ENCODE data around the gene PNPT1.
"Not testable (repeated sequence)": the region's sequence is repeated elsewhere in the genome, so short reads cannot be mapped to it uniquely, and the experiment has no call there.

PNPT1 gene

DNA sequence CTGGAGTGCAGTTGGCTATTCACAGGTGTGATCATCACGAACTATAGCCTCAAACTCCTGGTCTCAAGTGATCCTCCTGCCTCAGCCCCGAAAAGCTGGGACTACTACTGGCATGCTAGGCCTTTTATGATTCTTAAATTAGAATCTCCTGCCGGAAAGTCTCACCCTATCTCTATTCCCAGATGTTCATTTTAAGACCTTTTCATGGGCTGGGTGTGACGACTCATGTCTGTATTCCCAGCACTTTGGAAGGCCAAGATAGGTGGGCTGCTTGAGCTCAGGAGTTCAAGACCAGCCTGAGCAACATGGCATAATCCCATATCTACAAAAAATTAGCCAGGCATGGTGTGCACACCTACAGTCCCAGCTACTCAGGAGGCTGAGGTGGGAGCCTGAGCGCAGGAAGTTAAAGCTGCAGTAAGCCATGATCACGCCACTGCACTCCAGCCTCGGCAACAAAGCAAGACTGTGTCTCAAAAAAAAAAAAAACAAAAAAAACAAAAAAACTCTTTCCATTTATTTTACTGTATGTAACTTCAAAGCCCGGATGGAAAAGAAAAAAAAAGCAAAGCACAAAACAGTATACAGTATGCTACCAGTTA, 84.3 kb downstream of the PNPT1 start:
- no peak overlapping the region for H3K4me3 ChIP-seq (ENCODE audit: low read length)
- DNase-seq (ENCODE audit: low read depth, low spot score), result no peak

DNA sequence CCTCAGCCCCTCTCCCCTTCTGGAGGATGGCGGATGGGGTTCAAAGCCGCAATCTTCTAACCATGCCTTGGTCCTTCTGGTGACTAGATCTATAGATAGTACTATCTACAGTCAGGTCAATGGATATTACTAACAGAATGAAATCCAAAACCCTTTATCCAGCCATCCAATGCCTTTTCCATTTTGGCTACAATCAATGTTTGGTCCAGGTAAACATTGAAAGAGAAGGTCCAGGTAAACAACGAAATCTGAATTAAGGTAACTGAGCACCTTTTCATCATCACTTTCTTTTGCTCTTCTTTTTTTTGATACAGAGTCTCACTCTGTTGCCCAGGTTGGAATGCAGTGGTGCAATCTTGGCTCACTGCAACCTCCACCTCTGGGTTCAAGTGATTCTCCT, 85.9 kb downstream of the PNPT1 start:
- DNase-seq (ENCODE audit: low read depth, low spot score), result no peak
- H3K4me3 ChIP-seq (ENCODE audit: low read length), result no peak overlapping the region

DNA sequence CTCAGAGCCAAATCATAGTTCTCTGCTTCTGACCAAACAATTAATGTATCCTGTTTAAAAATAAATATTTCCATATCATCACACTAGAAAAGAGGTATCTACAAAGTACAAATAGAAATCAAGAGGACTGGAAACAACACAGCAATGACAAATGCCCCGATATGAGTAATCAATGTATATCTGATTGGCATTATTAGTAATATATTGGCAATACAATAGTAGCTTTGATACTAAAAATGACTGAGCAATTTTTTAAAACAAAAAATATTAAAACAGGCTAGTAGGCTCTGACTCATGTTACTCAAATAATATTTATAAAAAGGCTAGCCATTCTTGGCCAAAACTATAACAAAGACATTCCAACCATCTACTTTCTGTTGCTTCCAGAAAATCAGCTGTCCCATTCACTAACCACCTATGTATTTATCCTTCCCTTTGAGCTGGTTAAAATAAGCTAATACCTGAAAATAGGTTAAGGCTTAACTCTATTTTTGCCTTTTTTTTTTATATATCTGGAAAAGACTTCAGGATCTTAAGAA, 89.5 kb downstream of the PNPT1 start:
- no peak for DNase-seq (ENCODE audit: low read depth, low spot score)
- no peak overlapping the region for H3K4me3 ChIP-seq (ENCODE audit: low read length)

DNA sequence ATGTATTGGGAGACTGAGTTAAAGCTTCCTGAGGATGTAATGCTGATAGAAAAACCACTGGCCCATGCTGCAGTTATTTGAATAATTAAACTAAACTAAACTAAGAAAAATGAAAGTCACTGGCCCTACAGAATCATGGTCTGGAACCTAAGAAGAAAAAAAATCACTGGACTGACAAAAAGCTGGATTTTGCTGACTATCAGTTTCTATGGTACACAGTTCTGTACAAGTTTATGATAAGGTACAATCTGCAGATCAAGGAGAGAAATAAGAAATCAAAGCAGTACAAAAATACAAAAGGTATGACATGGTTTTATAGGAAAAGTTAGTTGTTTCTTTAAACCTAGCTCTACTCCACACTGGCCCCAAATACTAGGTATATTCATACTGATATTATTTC, 91.8 kb downstream of the PNPT1 start:
- DNase-seq (ENCODE audit: low read depth, low spot score), result no peak
- H3K4me3 ChIP-seq (ENCODE audit: low read length), result no peak overlapping the region

DNA sequence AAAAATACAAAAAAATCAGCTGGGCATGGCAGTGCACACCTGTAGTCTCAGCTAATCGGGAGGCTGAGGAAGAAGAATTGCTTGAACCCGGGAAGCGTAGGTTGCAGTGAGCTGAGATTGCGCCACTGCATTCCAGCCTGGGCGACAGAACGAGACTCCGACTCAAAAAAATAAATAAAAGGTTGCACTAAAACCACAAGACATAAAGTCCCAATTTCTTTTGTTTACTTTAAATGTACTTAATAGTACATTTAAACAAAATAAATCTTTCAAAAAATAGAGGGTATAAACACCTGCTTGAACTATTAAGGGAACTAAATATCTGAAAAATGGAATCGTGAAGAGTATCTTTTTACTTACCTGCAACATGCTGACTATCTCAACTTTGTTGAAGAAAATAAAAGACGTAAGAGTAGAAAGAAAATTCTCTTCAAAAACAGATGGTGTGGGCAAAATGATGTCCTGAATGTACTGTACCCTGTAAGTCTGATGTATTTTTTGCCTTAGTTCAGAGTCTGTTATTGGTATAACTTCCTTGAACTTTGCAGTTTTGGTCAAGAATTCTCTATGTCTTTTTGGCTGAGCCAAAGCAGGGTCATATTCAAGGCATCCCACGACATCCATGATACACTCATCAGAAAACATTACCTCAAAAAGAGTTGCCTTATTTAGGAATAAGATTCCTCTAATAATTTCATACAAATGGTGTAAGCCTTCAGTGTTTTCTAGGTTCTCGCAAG, 95.4 kb downstream of the PNPT1 start:
- no peak overlapping the region for H3K4me3 ChIP-seq (ENCODE audit: low read length)
- no peak for DNase-seq (ENCODE audit: low read depth, low spot score)

DNA sequence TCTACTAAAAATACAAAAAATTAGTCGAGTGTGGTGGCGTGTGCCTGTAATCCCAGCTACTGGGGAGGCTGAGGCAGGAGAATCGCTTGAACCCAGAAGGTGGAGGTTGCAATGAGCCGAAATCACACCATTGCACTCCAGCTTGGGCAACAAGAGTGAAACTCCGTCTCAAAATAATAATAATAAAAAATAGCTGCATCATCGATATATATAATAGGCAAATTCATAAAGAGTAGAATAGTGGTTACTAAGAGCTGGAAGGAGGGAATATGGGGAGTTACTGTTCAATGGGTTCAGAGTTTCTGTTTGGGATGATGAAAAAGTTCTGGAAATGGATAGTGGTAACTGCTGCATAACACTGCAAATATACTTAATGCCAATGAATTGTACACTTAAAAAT, 96.8 kb downstream of the PNPT1 start:
- not testable (repeated sequence) for H3K4me3 ChIP-seq (ENCODE audit: low read length); DNase-seq (ENCODE audit: low read depth, low spot score)

DNA sequence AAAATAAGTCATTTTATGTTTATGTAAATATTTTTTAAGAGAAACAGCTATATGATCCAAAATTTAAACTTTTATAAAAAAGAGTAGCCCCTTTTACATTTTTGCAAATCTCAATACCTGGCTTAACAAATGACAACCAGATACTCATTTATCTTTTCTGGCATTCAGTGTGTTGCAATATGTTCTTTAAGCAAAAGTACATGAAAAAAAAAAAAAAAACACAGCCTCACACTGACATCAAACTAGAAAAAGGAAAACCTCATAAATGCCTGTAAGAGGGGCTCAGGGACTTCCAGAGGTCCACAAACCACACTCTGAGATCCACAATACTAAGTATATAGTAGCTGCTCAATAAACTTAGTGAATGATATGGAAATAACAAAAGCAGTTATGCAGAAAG, 98.1 kb downstream of the PNPT1 start:
- H3K4me3 ChIP-seq (ENCODE audit: low read length), result no peak overlapping the region
- DNase-seq (ENCODE audit: low read depth, low spot score), result no peak

DNA sequence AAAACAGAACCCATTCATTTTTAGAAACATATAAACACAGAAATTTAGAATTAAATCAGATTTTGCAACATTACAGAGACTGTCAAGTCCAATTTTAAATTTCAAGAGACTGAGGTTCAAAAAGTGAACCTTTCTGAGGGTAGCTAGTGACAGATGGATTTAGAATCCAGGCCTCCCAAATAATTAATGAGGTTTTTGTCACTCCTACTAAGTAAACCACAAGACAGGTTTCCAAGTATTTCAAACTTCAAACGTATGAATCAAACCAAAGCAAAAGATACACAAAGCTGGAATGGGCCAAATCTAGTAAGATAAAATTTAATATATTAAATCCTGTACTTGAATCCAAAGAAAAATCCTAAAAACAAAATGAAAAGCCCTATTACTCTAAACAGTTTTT, 101.5 kb downstream of the PNPT1 start:
- DNase-seq (ENCODE audit: low read depth, low spot score), result no peak
- no peak overlapping the region for H3K4me3 ChIP-seq (ENCODE audit: low read length)

DNA sequence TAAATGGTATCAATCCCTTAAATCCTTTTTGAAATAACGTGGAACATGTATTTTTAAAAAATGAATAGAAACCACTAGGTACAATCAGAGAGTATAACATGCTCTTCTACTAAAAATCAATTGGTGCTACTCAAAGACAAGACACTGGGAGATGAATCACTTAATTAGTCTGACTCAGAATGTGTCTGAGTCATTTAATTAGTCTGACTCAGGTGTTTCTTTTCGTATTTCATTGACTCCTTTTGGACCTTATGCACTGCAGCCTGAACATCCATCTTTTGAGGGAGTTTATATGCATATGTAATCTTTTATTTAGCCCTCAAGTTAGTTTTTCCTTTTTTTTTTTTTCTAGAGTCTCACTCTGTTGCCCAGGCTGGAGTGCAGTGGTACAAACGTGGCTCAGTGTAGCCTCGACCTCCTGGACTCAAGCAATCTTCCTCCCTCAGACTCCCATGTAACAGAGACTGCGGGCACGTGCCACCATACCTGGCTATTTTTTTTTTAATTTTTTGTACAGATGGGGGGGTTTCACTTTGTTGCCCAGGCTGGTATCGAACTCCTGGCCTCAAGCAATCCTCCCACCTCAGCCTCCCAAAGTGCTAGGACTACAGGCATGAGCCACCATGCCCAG, 102.7 kb downstream of the PNPT1 start:
- no peak for DNase-seq (ENCODE audit: low read depth, low spot score)

DNA sequence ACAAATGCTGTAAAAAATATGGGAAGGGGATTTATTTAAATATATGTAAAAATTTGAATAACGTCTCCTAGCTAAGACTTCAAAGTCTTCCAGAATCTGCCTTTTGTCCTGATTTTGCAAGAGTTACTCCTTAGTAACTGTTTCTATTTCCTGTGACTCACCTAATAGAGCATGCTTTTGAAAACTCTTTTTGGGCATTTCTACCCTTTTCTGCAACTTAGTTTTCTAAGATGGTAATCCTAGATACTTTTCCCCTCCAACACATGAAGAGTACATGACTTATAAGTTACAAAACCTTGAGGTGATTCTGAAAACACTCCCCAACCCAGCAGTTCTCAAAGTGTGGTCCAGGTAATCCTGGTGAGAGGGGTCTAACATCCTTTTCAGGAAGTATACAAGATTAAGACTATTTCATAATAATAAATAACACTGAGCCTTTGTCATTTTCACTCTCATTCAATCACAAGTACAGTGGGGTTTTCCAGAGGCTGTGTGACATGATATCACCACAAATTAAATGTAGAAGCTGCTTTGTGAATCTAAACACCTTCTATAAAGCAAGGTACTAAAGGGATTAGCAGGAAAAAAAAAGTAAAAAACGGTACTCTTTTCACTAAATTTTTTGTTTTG, 108.1 kb downstream of the PNPT1 start:
- no peak for DNase-seq (ENCODE audit: low read depth, low spot score)

More for the DNA sequence above, 102.7 kb downstream of the PNPT1 start:
- H3K4me3 ChIP-seq (ENCODE audit: low read length), result no peak overlapping the region

More for the DNA sequence above, 108.1 kb downstream of the PNPT1 start:
- no peak overlapping the region for H3K4me3 ChIP-seq (ENCODE audit: low read length)
